ENCODE measurements around the gene NCOA3. TPM values are rescaled to one million over a fixed set of nuclear protein-coding genes. Genes with fewer than 3 reads are reported as not detected.

NCOA3 gene
- total RNA-seq = 12.9 and 17.9 TPM in 2 replicates

GRCh38 chr20:47501482-47502270 lies at the start of gene NCOA3:
Gene NCOA3, plus strand, starts transcription at chr20:47501887. Its CDS starts 120,361 bp downstream, at chr20:47622248.
- peak; percentile 38 for TF ChIP-seq CTCF (conservative IDR thresholded peaks at IDR 0.05; ENCODE audit: low read depth, low read length)
- DNase-seq (ENCODE audit: low read depth) = no peak

DNA sequence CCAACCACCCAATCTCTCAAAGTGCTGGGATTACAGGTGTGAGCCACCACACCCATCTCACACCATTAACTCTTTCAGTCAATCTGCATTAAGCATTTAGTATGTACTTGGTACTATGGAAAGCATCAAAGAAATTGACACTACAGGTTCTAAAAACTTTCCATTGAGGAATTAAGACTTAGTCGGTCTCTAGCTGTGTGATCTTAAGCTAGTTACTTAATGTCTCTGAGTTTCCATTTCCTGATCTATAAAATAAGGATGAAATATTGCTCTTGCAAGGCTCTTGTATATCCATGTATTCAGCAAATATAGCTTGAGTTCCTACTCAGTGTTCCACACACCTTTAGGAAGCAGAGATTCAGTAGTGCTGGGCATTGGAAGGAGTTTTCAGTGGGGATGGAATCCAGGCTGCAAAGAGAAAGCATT lies 48.9 kb upstream of the NCOA3 start:
- DNase-seq (ENCODE audit: low read depth) = no peak
- H3K4me3 ChIP-seq (ENCODE audit: low read depth, low read length) = no peak overlapping the region

More at GRCh38 chr20:47501482-47502270, at the start of gene NCOA3:
- H3K4me3 ChIP-seq (ENCODE audit: low read depth, low read length) = peak within 1 kb of the TSS; percentile 99

DNA sequence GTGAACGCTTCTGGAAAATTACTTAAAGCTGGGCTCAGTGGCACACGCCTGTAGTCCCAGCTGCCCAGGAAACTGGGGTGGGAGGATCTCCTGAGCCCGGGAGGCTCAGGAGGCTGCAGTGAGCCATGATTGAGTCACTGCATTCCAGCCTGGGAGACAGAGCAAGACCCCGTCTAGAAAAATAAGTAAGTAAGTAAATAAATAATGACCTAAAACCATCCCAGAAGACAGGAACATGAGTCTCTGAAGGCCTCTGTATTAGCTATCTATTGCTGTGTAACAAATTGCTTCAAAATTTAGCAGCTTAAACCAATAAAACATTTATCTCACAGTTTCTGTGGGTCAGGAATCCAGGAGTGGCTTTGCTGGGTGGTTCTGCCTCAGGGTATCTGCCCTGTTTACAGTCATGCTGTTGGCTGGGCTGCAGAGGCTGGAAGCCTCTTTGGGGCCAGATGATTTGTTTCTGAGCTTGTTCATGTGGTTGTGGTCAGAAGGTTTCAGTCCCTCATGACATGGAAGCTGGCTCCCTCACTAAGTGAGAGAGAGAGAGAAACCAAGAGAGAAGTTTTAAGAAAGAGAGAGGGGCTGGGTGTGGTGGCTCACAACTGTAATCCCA lies 48.4 kb upstream of the NCOA3 start:
- H3K4me3 ChIP-seq (ENCODE audit: low read depth, low read length) = no peak overlapping the region
- DNase-seq (ENCODE audit: low read depth) = peak; percentile 66
- no peak for TF ChIP-seq CTCF (conservative IDR thresholded peaks at IDR 0.05; ENCODE audit: low read depth, low read length)

More for the DNA sequence above, 48.9 kb upstream of the NCOA3 start:
- no peak for TF ChIP-seq CTCF (conservative IDR thresholded peaks at IDR 0.05; ENCODE audit: low read depth, low read length)

GRCh38 chr20:47454298-47455132 lies 47.2 kb upstream of the NCOA3 start:
- TF ChIP-seq CTCF (conservative IDR thresholded peaks at IDR 0.05; ENCODE audit: low read depth, low read length) = no peak
- DNase-seq (ENCODE audit: low read depth) = no peak

DNA sequence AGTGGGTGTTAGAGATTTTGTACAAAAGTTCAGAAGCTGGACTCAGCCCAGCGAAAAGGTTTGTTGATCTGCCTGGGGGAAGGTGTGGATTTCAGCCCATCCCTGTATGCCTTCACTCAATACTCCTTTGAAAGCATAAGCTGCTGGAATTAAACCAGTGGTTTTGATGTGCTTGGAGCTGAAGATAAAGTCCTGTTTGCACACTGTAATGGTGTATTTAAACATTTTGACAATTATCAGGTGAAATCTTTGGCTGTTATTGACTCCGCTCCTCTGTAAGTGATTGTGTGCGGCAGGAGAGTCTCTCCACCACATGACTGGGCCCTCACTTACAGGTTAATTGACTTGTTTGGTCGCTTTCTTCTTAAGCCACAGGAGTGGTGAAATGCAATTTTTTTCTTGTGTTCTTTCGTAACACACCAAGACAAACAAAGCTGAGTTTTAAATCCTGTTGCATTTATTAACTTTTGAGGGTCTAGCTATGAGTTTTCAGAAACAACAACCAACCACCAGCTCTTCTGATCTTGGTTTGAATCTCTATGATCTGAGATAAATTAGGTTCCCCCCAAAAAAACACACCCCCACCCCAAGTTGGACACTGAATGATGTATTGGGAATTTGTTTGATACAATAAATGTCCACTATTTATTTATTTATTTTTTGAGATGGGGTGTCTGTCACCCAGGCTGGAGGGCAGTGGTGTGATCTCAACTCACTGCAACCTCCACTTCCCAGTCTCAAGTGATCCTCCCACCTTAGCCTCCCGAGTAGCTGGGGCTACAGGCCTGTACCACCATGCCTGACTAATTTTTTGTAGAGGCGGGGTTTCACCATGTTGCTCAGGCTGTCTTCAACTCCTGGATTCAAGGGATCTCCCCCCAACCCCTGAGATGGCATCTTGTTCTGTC lies 46.3 kb upstream of the NCOA3 start:
- TF ChIP-seq CTCF (conservative IDR thresholded peaks at IDR 0.05; ENCODE audit: low read depth, low read length) = no peak
- no peak overlapping the region for H3K4me3 ChIP-seq (ENCODE audit: low read depth, low read length)
- no peak for DNase-seq (ENCODE audit: low read depth)

More at GRCh38 chr20:47454298-47455132, 47.2 kb upstream of the NCOA3 start:
- no peak overlapping the region for H3K4me3 ChIP-seq (ENCODE audit: low read depth, low read length)

DNA sequence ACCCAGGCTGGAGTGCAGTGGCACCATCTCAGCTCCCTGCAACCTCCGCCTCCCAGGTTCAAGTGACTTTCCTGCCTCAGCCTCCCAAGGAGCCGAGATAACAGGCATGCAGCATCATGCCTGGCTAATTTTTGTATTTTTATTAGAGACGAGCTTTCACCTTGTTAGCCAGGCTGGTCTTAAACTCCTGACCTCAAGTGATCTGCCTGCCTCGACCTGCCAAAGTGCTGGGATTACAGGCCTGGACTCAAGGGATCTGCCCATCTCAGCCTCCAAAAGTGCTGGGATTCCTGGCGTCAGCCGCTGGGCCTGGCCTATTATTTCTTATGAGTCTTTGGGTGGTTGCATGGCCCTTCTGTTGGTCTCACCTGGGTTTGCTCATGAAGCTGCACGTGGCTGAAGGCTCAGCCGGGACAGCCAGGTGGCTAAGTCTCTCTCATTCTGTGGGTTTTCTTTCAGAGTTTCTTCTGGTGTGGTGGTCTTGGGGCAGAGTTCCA lies 45.6 kb upstream of the NCOA3 start:
- H3K4me3 ChIP-seq (ENCODE audit: low read depth, low read length) = no peak overlapping the region
- no peak for DNase-seq (ENCODE audit: low read depth)
- TF ChIP-seq CTCF (conservative IDR thresholded peaks at IDR 0.05; ENCODE audit: low read depth, low read length) = no peak
